HG03139 (cell line): Measurements from ENCODE around the gene ABCC9.

Source experiments
- ATAC-seq: cut with Tn5 transposase; IDR thresholded peaks from one replicate; pipeline ENCODE4 v1.9.1; 2021; ENCODE audit not compliant: unreplicated experiment

ABCC9 gene

DNA sequence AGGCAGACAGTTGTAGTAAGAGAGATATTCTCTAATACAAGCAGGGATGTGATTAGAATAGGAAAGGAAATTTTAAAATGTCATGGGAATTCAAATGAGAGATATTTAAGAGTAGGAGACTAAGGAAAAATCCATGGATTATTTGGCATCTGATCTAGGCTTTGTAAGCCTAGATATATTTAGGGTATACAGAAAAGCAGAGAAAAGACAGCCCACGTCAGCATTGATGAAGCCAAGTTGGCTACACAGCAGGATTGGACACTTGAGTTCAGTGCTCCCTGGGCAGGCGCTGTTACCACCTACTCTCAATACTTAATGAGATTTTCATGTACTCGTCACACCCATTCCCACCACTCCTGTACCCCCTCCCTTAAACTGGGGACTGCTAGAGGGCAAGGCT, 165.1 kb downstream of the ABCC9 start:
- no peak for ATAC-seq

DNA sequence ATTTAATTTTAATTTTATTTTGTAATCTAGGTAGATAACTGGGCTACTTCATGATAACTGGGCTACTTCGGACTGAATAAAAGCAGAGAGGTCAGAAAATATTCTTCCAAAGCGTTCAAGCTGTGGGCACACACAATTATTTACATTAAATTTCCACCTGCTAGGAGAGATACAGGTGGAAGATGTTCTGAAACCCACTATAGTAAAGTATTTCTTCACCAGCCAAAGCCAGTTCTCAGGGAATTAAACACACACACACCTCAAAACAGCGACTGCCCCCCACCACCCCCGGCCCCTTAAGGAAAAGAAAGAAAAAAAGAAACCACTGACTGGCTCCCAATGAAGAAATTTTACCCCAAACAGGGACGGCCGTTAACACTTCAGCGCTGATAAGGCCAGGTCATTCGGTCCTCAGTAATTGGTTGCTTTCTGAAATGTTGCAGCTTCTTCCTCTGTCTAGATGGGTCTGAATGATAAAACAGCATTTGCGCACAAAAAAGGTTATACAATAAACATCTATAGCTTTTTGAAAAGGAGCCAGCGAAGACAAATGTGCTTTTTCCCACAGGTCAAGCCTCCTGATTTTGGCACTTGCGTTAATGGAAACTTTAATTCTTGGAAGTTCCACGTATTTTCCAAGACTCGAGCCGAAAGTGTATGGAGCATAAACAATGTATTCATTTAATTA, 165.9 kb downstream of the ABCC9 start:
- no peak for ATAC-seq

DNA sequence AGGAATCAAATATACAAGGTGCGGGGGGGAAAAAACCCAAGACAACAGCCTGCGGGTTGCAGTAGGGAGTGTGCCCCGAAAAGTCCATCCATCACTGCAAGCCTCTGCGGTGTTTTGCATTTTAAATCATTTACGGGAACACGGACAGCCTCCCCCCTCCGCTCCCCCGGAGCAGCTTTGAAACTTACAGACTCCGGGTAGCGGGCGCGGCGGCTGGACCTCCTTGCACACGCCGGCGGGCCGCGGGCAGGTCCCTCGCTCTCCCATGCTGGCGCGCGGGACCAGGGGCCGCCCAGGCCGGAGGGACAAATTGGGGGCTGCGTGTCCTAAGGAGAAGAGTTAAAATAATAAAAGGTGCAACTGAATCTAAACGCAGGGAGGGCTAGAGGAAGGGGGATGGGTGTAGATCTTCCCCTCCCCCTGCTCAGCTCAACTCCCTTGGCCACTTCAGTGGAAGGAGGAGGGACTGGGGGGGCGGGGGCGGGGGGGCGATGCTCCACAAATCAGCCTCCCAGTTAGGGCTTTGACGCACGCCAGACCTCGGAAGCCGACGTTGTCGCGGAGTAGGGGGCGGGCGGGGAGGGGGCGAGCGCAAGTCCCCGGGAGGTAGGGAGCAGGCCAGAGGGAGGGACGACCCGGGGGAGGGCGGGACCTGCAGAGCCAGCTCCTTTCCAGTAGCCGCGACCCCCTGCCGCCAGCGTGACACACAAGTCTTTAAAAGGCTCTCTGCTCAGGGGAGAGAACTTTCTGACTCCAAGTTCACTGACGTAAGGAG, 166.7 kb downstream of the ABCC9 start, which contains the start of gene KCNJ8:
Gene KCNJ8 (minus strand): TSS at position 349 of the 775 bp plus-strand sequence. CDS start 1,090 bp downstream, outside the sequence.
- ATAC-seq = no peak

DNA sequence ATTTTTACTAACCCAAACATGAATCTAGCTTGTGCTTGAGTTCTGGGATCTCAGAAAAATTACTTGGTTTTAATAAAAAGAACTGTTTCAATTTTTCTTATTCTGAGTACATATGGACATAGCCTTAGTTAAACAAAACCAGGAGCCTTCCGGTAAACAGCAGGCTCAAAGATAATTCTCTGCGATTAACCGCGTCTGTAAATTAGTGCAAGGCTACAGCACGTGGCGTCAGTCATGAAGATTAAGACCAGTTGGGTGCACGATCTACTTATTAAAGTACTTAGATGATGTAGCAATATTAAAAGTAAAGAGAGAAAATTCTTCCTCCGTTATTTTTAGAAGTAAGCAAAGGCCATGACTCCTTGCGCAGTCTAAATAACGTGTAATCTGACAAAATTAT, 167.4 kb downstream of the ABCC9 start:
- no peak for ATAC-seq

DNA sequence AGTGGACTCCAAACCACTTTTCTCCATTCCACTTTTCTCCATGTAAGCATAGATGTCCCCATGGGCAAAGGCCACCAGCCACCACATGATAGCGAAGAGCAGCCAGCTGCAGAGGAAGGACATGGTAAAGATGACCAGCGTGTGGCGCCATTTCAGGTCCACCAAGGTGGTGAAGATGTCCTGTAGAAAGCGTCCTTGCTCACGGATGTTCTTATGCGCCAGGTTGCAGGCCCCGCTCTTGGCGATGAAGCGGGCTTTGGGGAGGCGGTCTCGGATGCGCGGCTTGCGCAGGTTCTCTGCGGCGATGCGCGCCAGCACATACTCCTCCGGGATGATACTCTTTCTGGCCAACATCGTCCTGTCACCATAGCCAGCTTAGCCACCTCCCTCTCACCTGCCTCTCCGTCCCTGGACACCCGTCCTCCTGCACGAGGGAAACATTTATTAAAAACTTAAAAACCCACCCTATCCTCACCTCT, 167.9 kb downstream of the ABCC9 start:
- ATAC-seq = no peak

DNA sequence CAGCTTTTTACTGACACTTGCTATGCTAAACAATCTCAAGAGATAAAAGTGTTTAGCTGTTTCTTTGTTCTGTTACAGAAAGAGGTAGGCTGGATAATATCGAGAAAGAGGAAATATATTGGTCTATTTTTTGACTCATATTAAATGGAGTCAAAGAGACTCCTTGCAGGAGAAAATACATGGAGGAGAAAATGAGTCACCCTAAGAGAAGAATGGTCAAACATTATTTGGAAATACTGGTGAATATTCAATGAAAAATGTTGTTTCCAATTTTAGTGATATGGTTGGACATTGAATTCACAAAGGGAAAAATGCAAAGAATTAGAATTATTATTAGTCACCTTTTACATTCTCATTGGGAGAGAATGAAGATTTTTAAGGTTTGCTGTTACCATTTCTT, 169.9 kb downstream of the ABCC9 start:
- ATAC-seq = no peak

DNA sequence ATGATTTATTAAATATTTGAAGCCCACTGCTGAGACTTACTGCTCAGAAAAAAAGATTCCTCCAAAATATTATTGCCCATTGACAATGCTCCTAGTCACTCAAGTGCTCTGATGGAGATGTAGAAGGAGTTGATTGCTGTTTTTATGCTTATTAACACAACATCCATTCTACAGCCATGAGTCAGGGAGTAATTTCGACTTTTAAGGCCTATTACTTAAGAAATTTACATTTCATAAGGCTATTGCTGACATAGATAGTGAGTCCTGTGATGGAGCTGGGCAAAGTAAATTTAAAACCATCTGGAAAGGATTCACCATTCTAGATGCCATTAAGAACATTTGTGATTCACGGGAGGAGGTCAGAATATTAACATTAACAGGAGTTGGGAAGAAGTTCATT, 171.9 kb downstream of the ABCC9 start:
- no peak for ATAC-seq

DNA sequence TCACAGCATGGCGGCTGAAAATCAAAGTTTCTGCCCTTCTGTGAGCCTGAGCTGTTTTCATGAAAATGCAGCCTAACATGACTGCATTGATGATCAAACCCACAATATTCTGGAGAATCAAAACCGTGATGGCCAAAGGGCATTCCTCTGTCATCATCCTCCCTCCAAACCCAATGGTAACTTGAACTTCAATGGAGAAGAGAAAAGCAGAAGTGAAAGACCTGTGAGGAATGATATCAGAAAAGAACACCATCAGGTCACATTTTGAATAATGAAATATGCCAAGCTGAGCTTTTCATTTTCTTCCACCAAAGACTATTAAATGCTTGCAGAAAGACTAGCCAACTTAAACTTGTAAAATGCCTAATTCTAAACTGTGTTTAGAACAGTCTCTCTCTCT, 174.8 kb downstream of the ABCC9 start:
- ATAC-seq = no peak

DNA sequence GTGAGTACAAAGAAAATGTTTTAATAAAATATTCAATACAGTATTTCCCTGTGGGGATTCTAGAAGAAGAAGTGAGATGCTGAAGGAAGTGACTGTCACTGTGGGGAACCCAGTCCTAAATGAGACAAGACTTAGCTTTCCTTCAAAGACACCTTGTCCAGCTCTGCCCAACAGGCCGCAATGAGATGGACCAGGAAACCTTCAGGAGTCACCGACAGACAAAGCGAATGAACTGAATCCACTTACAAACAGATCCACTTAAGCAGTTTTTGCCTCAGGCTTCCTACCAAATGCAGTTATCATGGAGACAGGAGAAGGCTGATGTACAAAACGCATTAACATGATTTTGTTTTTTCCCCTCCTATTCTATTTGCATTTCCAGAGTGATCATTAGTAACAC, 176.3 kb downstream of the ABCC9 start:
- no peak for ATAC-seq

DNA sequence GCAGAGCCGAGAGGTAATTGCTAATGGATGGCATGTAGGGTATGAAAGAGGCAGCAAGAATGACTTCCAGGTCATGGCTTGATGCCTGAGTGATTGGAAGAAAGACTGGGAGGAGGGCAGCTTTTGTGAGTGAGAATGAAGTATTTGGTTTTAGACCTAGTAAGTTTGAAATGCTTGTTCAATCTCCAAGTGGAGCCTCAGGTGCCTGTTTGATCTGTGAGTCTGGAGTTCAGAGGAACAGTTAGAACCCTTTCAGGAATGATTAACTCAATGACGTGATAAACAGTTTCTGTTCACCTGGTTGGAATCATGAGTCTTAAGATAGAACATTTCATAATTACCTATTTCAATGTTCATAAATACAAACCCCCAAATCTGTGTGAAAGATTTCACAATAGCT, 177.2 kb downstream of the ABCC9 start:
- no peak for ATAC-seq

DNA sequence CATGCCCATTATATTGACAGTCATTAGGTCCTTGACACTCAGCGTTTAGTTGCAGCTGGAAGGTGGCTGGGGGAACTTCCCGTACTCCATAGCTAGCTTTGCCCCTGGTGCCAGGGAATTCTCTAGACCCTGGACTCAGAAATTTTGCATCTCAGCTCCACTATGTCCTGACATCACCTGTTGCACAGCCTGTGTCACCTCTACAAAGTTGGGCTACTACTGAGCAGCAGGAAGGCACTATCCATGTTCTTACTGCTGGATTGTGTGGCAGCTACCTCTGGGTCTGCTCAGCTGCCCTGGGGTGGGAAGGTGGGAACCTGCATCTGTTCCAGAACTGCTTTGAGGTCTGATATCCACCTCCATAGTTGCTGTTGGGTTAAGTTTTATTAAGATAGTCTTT, 177.7 kb downstream of the ABCC9 start:
- ATAC-seq = no peak

DNA sequence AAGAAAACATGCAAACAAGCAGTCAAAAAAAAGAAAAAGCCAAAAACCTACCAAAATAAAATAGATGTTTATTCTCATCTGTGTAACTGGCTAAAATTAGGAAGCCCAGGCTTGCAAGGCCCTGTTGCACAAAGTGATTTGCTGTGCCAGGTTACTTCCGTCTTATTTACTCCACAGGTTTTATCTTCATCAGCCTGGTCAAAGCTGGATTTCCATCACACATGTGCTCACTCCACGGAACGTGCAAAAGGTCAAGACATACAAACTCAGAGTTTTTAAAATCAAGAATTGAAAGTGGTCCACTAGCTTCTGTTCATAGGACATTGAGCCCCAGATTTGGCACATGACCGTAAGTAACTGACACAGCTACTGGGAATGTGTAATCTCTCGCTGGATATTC, 181.5 kb downstream of the ABCC9 start:
- ATAC-seq = no peak

DNA sequence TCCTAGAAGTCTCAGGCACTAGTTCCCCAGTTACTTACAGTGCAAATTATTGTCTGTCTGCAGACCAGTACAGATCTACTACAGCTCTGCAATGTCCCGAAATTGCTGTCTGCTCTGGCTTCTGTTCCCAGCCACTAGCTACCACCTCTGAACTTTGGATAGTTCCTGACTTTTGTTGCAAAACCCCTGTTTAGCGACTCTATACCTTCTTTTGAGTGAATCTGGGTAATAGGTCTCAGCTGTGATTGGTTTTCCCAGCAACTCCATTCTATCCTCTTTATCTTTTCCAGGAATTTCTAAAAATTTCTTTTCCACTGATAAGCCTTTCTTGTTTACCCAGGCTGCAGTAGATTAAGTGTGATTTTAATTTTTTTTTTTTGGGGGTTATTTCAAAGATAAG, 183.5 kb downstream of the ABCC9 start:
- ATAC-seq = no peak

DNA sequence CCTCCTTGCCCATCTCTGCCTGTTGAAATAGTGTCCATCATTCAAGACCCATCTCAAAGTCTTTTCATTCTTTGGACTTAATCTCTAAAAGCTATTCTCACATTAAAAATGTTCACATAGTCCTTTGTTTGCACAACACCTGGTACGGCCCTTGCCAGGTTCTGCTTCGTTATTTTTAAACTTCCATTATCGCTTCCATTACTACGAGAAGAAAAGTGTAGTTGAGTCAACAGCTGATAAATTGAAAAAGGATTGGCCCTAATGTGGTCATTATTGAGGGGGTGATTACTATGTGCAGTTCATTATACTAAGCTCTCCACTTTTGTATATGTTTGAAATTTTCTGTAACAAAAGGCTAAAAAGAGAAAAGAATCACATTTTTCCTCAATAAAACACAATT, 184.5 kb downstream of the ABCC9 start:
- no peak for ATAC-seq

DNA sequence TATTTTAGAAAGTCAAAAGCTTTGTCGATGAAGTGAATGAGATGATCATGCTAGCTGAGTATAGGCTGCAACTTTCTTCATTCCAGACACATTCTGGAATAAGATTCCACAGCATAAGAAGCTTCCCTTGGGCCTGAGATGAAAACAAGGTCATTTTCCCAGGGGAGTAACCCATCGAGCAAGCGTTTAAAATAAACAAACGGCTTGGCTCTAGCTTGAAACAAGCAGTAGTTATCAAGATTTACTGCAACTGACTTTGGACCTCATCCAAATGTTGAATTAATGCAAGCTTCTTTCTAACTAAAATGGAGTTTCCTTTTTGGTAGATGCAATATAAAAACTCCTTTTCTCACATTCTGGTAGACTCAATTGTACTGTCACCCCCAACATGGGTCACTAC, 189.7 kb downstream of the ABCC9 start:
- no peak for ATAC-seq
